H9 (cell line): ENCODE data around the gene ZNF2. TPM values are rescaled to one million over a fixed set of nuclear protein-coding genes. Genes with fewer than 3 reads are reported as not detected.

Experiments used
- DNase-seq: peaks from one replicate; pipeline ENCODE4 v3.0.0-alpha.2; 2017
- H2AFZ ChIP-seq: one replicate; pipeline ENCODE4 v1.6.1; 2013; ENCODE audit warnings: mild to moderate bottlenecking, low read length, control low read depth, moderate library complexity
- H2AK5ac ChIP-seq: 2 replicates; pipeline ENCODE4 v1.6.1; 2013; ENCODE audit warnings: low read length, control low read depth, mixed read lengths; ENCODE audit not compliant: insufficient read length
- H2BK120ac ChIP-seq: one replicate; pipeline ENCODE4 v1.6.1; 2013; ENCODE audit warnings: low read depth, mild to moderate bottlenecking, low read length, control low read depth, inconsistent platforms; ENCODE audit not compliant: poor library complexity, severe bottlenecking
- H2BK12ac ChIP-seq: 2 replicates; pipeline ENCODE4 v1.6.1; 2013; ENCODE audit warnings: low read length, control low read depth, mixed read lengths, low read depth; ENCODE audit not compliant: insufficient read length
- H2BK15ac ChIP-seq: 2 replicates; pipeline ENCODE4 v1.6.1; 2013; ENCODE audit warnings: low read depth, low read length, control low read depth
- H2BK20ac ChIP-seq: one replicate; pipeline ENCODE4 v1.6.1; 2013; ENCODE audit warnings: low read depth, mild to moderate bottlenecking, low read length, control low read depth, inconsistent platforms; ENCODE audit not compliant: poor library complexity, severe bottlenecking
- H2BK5ac ChIP-seq: 2 replicates; pipeline ENCODE4 v1.6.1; 2013; ENCODE audit warnings: low read length, control low read depth, mixed read lengths; ENCODE audit not compliant: insufficient read length
- H3K14ac ChIP-seq: 2 replicates; pipeline ENCODE4 v1.6.1; 2013; ENCODE audit warnings: low read length, control low read depth; ENCODE audit not compliant: insufficient read depth
- H3K18ac ChIP-seq: 2 replicates; pipeline ENCODE4 v1.6.1; 2013; ENCODE audit warnings: low read depth, mild to moderate bottlenecking, mixed read lengths, low read length, control low read depth; ENCODE audit not compliant: insufficient read length
- H3K23ac ChIP-seq: 2 replicates; pipeline ENCODE4 v1.6.1; 2013; ENCODE audit warnings: low read length, control low read depth, mixed read lengths, low read depth; ENCODE audit not compliant: insufficient read length
- H3K23me2 ChIP-seq: 2 replicates; pipeline ENCODE4 v1.6.1; 2013; ENCODE audit warnings: low read depth, mild to moderate bottlenecking, mixed read lengths, low read length, control low read depth; ENCODE audit not compliant: insufficient read length, poor library complexity, severe bottlenecking
- H3K27ac ChIP-seq: 2 replicates; pipeline ENCODE4 v1.5.1; 2013; ENCODE audit warnings: low read length, control low read depth, mixed read lengths, low read depth; ENCODE audit not compliant: insufficient read length
- H3K27me3 ChIP-seq: 2 replicates; pipeline ENCODE4 v1.6.1; 2013; ENCODE audit warnings: low read length, control low read depth, inconsistent platforms; ENCODE audit not compliant: insufficient read depth
- H3K4ac ChIP-seq: 2 replicates; pipeline ENCODE4 v1.6.1; 2013; ENCODE audit warnings: low read depth, mild to moderate bottlenecking, control low read depth, inconsistent platforms, low read length, moderate library complexity
- H3K4me1 ChIP-seq: 2 replicates; pipeline ENCODE4 v1.6.1; 2013; ENCODE audit warnings: low read length, control low read depth, inconsistent platforms; ENCODE audit not compliant: insufficient read depth
- H3K4me2 ChIP-seq: 2 replicates; pipeline ENCODE4 v1.6.1; 2013; ENCODE audit warnings: low read length, control low read depth, mixed read lengths; ENCODE audit not compliant: insufficient read length, insufficient read depth
- H3K56ac ChIP-seq: 2 replicates; pipeline ENCODE4 v1.6.1; 2013; ENCODE audit warnings: low read depth, mild to moderate bottlenecking, mixed read lengths, low read length, control low read depth; ENCODE audit not compliant: insufficient read length
- H3K79me1 ChIP-seq: 2 replicates; pipeline ENCODE4 v1.6.1; 2013; ENCODE audit warnings: low read depth, mild to moderate bottlenecking, moderate library complexity, low read length, control low read depth, inconsistent platforms; ENCODE audit not compliant: insufficient read depth, poor library complexity, severe bottlenecking
- H3K79me2 ChIP-seq: 2 replicates; pipeline ENCODE4 v1.6.1; 2013; ENCODE audit warnings: low read length, control low read depth, inconsistent platforms; ENCODE audit not compliant: insufficient read depth
- H3K9ac ChIP-seq: 2 replicates; pipeline ENCODE4 v1.6.1; 2013; ENCODE audit warnings: low read length, control low read depth, mixed read lengths; ENCODE audit not compliant: insufficient read length; ENCODE audit errors: extremely low read depth
- H3K9me3 ChIP-seq: one replicate; pipeline ENCODE4 v1.6.1; 2013; ENCODE audit warnings: low read depth, low read length, inconsistent platforms; ENCODE audit not compliant: control insufficient read depth
- H3T11ph ChIP-seq: one replicate; pipeline ENCODE4 v1.6.1; 2013; ENCODE audit warnings: mild to moderate bottlenecking, low read length, control low read depth, inconsistent platforms
- H4K20me1 ChIP-seq: one replicate; pipeline ENCODE4 v1.6.1; 2013; ENCODE audit not compliant: control insufficient read depth, insufficient read length, insufficient read depth
- H4K5ac ChIP-seq: 2 replicates; pipeline ENCODE4 v1.6.1; 2013; ENCODE audit warnings: low read depth, mild to moderate bottlenecking, mixed read lengths, low read length, control low read depth; ENCODE audit not compliant: insufficient read length
- H4K8ac ChIP-seq: replicated peaks from 2 replicates; pipeline ENCODE4 v1.6.1; 2013; ENCODE audit warnings: low read length, control low read depth, mixed read lengths, low read depth; ENCODE audit not compliant: insufficient read length
- H4K91ac ChIP-seq: 2 replicates; pipeline ENCODE4 v1.6.1; 2013; ENCODE audit warnings: low read depth, mild to moderate bottlenecking, moderate library complexity, mixed read lengths, low read length, control low read depth; ENCODE audit not compliant: insufficient read length
- H3K27ac Mint-ChIP-seq, 3 experiments: 2 replicates in 2 of 3; 3 replicates in 1 of 3; pipeline ENCODE4 v1.8.0; 2020 to 2021; ENCODE audit warnings: mixed read lengths in 3 of 3, mild to moderate bottlenecking in 1 of 3, moderate library complexity in 1 of 3
- H3K27me3 Mint-ChIP-seq: 2 replicates; pipeline ENCODE4 v1.8.0; 2021; ENCODE audit warnings: low read depth, mild to moderate bottlenecking, moderate library complexity, mixed read lengths
- H3K36me3 Mint-ChIP-seq, 3 experiments: 2 replicates in 2 of 3; 3 replicates in 1 of 3; pipeline ENCODE4 v1.8.0; 2020 to 2021; ENCODE audit warnings: low read depth in 3 of 3, mixed read lengths in 3 of 3; ENCODE audit not compliant: insufficient read depth in 1 of 3
- H3K4me1 Mint-ChIP-seq, 2 experiments: 2 replicates each; pipeline ENCODE4 v1.8.0; 2020; ENCODE audit warnings: mixed read lengths in 2 of 2
- H3K4me3 Mint-ChIP-seq, 2 experiments: 2 replicates in 1 of 2; 3 replicates in 1 of 2; pipeline ENCODE4 v1.8.0; 2020 to 2021; ENCODE audit warnings: mild to moderate bottlenecking in 2 of 2, mixed read lengths in 2 of 2, moderate library complexity in 1 of 2
- H3K9me3 Mint-ChIP-seq, 2 experiments: 2 replicates in 1 of 2; 3 replicates in 1 of 2; pipeline ENCODE4 v1.8.0; 2020; ENCODE audit warnings: mild to moderate bottlenecking in 2 of 2, mixed read lengths in 2 of 2, moderate library complexity in 1 of 2
- CTCF ChIP-seq: fragments of 200-600 bp; sonication (generic); conservative IDR thresholded peaks from 3 replicates; pipeline ENCODE4 v1.8.0; 2021; ENCODE audit warnings: antibody characterized with exemption, mild to moderate bottlenecking
- total RNA-seq: library from RNA; stranded (reverse); gene quantifications from 2 replicates; pipeline ENCODE4 v1.2.1, GENCODE V29; 2021

The ZNF2 gene
- total RNA-seq, 1 experiment from 2014 or later: 2.2 TPM

DNA sequence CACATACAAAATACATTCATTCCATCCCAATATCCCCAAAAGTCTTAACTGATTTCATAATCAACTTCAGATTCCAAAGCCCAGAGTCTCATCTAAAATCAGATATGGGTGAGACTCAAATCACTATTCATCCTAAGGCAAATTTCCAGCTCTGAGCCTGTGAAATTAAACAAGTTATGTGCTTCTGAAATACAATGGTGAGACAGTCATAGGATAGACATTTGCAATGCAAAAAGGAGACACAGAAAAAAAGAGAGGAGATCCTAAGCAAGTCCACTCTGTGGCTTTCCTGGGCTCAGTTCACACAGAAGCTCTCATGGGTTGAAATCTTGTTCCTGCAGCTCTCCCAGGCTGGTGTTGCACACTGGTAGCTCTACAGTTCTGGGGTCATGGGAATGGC is 60.0 kb downstream of the ZNF2 start:
- H3K4me2 ChIP-seq: no peak overlapping the region
- H2AFZ ChIP-seq: no peak overlapping the region
- no peak overlapping the region for H3K4me3 Mint-ChIP-seq
- no peak overlapping the region for H2BK120ac ChIP-seq
- H3K79me1 ChIP-seq: no peaks in the 10 kb centered on the region
- no peaks in the 10 kb centered on the region for H3K4me1 Mint-ChIP-seq
- H4K20me1 ChIP-seq: no peaks in the 10 kb centered on the region
- H3K9me3 Mint-ChIP-seq: peaks cover 31 to 53% of the 10 kb centered on the region in 2 experiments
- DNase-seq: no peak
- H3K23me2 ChIP-seq: no peaks in the 10 kb centered on the region
- H2BK5ac ChIP-seq: no peak overlapping the region
- peaks cover under 1% of the 10 kb centered on the region for H3K9me3 ChIP-seq
- no peaks in the 10 kb centered on the region for H3K79me2 ChIP-seq
- H3K27ac ChIP-seq: no peak overlapping the region
- H2BK15ac ChIP-seq: no peak overlapping the region
- no peak overlapping the region for H3K23ac ChIP-seq
- H4K91ac ChIP-seq: no peak overlapping the region
- no peak overlapping the region for H3K56ac ChIP-seq
- H2BK12ac ChIP-seq: no peak overlapping the region
- no peak overlapping the region for H3K9ac ChIP-seq
- no peak for TF ChIP-seq CTCF
- no peaks in the 10 kb centered on the region for H3K27me3 ChIP-seq
- no peaks in the 10 kb centered on the region; the same call in 1 of the 2 replicates for H3K27me3 Mint-ChIP-seq
- H2AK5ac ChIP-seq: no peak overlapping the region
- no peak overlapping the region for H4K5ac ChIP-seq
- H3K18ac ChIP-seq: no peak overlapping the region
- H3K4me1 ChIP-seq: no peaks in the 10 kb centered on the region
- H3K14ac ChIP-seq: no peak overlapping the region
- no peak overlapping the region for H2BK20ac ChIP-seq
- H3K36me3 Mint-ChIP-seq: peaks cover 28 to 36% (median 33%) of the 10 kb centered on the region in 3 experiments
- H3K27ac Mint-ChIP-seq: no peak overlapping the region
- no peak overlapping the region for H3T11ph ChIP-seq
- H3K4ac ChIP-seq: no peak overlapping the region
- no peak overlapping the region for H4K8ac ChIP-seq
